ENCODE results near the gene HDAC4. TPM values are rescaled to one million over a fixed set of nuclear protein-coding genes. Genes with fewer than 3 reads are reported as not detected.

The HDAC4 gene
- total RNA-seq, 1 donor from 2014 or later = 76.6 TPM

- intact Hi-C loops (cut with DNase I) = no loop called here
- Histone ChIP-seq H3K4me1 (peaks cover 51% of the 10 kb centered on the region), H3K4me3 (no peak overlapping the region), H3K36me3 (no peaks in the 10 kb centered on the region), H3K9me3 (no peaks in the 10 kb centered on the region), H3K27ac (no peak overlapping the region), H3K27me3 (no peaks in the 10 kb centered on the region)
- no peak for DNase-seq (ENCODE audit: extremely low spot score in 2 of 2)
- TF ChIP-seq, protein P1, sequence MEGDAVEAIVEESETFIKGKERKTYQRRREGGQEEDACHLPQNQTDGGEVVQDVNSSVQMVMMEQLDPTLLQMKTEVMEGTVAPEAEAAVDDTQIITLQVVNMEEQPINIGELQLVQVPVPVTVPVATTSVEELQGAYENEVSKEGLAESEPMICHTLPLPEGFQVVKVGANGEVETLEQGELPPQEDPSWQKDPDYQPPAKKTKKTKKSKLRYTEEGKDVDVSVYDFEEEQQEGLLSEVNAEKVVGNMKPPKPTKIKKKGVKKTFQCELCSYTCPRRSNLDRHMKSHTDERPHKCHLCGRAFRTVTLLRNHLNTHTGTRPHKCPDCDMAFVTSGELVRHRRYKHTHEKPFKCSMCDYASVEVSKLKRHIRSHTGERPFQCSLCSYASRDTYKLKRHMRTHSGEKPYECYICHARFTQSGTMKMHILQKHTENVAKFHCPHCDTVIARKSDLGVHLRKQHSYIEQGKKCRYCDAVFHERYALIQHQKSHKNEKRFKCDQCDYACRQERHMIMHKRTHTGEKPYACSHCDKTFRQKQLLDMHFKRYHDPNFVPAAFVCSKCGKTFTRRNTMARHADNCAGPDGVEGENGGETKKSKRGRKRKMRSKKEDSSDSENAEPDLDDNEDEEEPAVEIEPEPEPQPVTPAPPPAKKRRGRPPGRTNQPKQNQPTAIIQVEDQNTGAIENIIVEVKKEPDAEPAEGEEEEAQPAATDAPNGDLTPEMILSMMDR (IDR thresholded peaks at IDR 0.05) = no peak
- TF ChIP-seq POLR2AphosphoS5 (IDR thresholded peaks at IDR 0.05; ENCODE audit: insufficient read depth in 1 of 2, low read depth in 1 of 2) (no peak), POLR2A (IDR thresholded peaks at IDR 0.05) (no peak)
These were observed 187.7 kb downstream of the HDAC4 start for GRCh38 chr2:239212929-239213642.

DNA sequence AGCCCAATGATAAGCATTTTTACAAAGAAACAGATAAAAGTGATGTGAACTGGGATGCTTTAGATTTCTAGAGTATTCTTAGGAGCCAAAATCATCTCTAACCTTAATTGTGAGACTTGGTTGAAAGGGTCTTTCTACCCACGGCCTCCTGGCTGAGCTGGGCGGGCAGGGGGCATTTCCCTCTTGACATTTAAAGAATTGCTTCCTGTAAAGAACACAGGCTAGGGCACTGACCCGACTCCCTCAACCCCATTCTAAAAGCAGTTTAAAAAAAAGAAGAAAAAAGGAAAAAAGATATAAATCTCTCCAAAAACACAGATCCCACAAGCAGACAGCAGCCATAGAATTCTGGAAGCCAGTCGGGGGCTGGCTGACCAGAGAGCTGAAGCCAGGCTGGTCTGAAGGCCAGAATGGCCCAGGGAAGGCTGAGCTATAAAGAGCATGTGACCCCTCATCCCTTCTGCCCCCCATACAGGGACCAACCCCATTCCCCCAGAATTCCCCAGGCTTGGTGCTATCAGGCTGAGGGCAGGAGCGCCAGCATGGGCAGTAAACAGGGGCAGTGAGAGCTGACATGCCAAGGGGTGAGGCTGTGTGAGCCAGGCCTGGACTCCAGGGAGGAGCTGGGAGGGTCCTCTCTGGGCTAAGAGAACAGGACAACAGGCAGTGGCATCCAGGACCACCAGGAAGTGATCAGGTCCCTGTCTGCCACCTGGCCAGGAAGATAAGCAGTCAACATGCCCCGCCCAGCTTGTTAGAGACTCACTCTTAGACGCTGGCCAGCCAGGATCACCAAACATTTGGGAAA, 188.5 kb downstream of the HDAC4 start:
- intact Hi-C loops (cut with DNase I) = no loop called here
- no peaks in the 10 kb centered on the region for H3K27me3 ChIP-seq
- no peaks in the 10 kb centered on the region for H3K36me3 ChIP-seq
- H3K9me3 ChIP-seq = no peaks in the 10 kb centered on the region
- TF ChIP-seq POLR2AphosphoS5 (IDR thresholded peaks at IDR 0.05; ENCODE audit: insufficient read depth in 1 of 2, low read depth in 1 of 2) (no peak), POLR2A (IDR thresholded peaks at IDR 0.05) (no peak)
- TF ChIP-seq, protein P1 (IDR thresholded peaks at IDR 0.05) = no peak
- peak overlapping the region; percentile 18 for H3K27ac ChIP-seq
- no peak for DNase-seq (ENCODE audit: extremely low spot score in 2 of 2)
- H3K4me3 ChIP-seq = no peak overlapping the region
- peaks cover 51% of the 10 kb centered on the region for H3K4me1 ChIP-seq

DNA sequence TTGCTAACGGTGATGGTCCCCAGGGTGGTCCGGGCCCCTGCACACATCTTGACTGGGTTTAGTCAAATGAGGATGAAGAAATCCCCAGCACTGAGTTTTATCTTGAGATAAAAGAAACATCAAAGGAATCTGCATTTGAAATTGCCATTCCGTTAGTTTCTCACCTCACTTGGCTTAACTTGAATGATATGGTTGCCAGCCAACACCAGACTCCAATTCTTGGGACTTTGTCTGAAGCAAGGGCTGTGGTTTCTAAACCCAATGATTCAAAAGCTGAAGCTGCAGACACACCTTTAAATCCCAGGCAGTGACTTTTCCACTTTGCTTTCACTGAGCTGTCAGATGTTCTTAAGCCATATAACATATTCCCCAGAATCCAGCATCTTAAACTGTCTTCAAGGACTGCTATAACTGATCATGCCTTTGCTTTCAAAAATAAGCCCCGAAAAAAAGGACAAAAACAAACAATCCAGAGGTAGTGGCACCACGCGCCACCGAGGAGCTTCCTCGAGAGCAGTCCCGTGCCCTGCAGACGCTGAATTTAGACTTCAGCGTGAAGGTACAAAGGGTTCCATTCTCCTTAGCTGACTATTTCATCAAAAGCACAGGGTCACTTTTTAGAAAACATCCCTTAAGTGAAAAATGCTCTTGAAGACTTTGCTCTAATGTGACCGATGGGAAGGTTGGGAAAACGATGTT, 189.3 kb downstream of the HDAC4 start:
- no peaks in the 10 kb centered on the region for H3K9me3 ChIP-seq
- peaks cover 45% of the 10 kb centered on the region for H3K4me1 ChIP-seq
- H3K27me3 ChIP-seq = no peaks in the 10 kb centered on the region
- H3K36me3 ChIP-seq = no peaks in the 10 kb centered on the region
- no peak for TF ChIP-seq POLR2AphosphoS5 (IDR thresholded peaks at IDR 0.05; ENCODE audit: insufficient read depth in 1 of 2, low read depth in 1 of 2)
- TF ChIP-seq, protein P1 (IDR thresholded peaks at IDR 0.05) = no peak
- no peak for TF ChIP-seq POLR2A (IDR thresholded peaks at IDR 0.05)
- DNase-seq (ENCODE audit: extremely low spot score in 2 of 2) = no peak
- H3K4me3 ChIP-seq = no peak overlapping the region
- intact Hi-C loops (cut with DNase I) = no loop called here
- H3K27ac ChIP-seq = no peak overlapping the region

GRCh38 chr2:239209783-239210182, 191.0 kb downstream of the HDAC4 start:
- no peak for TF ChIP-seq POLR2AphosphoS5 (IDR thresholded peaks at IDR 0.05; ENCODE audit: insufficient read depth in 1 of 2, low read depth in 1 of 2)
- TF ChIP-seq, protein P1 (IDR thresholded peaks at IDR 0.05) = no peak
- TF ChIP-seq POLR2A (IDR thresholded peaks at IDR 0.05) = no peak
- Histone ChIP-seq H3K36me3 (no peaks in the 10 kb centered on the region), H3K4me3 (no peak overlapping the region), H3K27ac (no peak overlapping the region), H3K4me1 (peaks cover 37% of the 10 kb centered on the region), H3K27me3 (no peaks in the 10 kb centered on the region), H3K9me3 (no peaks in the 10 kb centered on the region)
- intact Hi-C loops (cut with DNase I) = no loop called here
- DNase-seq (ENCODE audit: extremely low spot score in 2 of 2) = no peak
